ENCODE data around the gene UBE4B.

DNA sequence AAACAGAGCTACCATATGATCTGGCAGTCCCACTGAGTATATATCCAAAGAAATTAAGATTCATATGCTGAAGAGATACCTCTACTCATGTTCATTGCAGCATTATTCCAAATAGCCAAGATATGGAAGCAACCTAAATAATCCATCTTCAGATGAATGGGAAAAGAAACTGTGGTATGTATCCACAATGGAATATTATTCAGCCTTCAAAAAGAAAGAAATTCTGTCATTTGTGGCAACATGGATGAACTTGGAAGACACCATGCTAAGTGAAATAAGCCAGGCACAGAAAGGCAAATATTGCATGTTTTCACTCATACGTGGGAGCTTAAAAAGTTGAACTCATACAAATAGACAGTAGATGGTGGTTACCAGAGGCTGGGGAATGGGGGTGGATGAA, 47.8 kb downstream of the UBE4B start:
- TF ChIP-seq, protein P1, sequence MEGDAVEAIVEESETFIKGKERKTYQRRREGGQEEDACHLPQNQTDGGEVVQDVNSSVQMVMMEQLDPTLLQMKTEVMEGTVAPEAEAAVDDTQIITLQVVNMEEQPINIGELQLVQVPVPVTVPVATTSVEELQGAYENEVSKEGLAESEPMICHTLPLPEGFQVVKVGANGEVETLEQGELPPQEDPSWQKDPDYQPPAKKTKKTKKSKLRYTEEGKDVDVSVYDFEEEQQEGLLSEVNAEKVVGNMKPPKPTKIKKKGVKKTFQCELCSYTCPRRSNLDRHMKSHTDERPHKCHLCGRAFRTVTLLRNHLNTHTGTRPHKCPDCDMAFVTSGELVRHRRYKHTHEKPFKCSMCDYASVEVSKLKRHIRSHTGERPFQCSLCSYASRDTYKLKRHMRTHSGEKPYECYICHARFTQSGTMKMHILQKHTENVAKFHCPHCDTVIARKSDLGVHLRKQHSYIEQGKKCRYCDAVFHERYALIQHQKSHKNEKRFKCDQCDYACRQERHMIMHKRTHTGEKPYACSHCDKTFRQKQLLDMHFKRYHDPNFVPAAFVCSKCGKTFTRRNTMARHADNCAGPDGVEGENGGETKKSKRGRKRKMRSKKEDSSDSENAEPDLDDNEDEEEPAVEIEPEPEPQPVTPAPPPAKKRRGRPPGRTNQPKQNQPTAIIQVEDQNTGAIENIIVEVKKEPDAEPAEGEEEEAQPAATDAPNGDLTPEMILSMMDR (IDR thresholded peaks at IDR 0.05) = no peak
- no peak for TF ChIP-seq POLR2A (IDR thresholded peaks at IDR 0.05)

Data from testis (tissue), 2 donors.